ENCODE measurements around the gene RBM20. TPM values are rescaled to one million over a fixed set of nuclear protein-coding genes. Genes with fewer than 3 reads are reported as not detected.

Gene RBM20
- total and polyA plus RNA-seq, 2 of the 13 experiments (the other 11 are each of a cell fraction or from before 2014, with no cell fraction given), result 0.02 to 0.22 TPM

GRCh38 chr10:110789604-110790433 is 145.7 kb downstream of the RBM20 start:
- no peak overlapping the region for H3K27ac ChIP-seq (ENCODE audit: extremely low read length, insufficient read depth, low read length)
- 48% methylated on average over 10 of the region's 10 CpGs for whole genome bisulfite sequencing (ENCODE audit: low lambda C conversion rate)
- H3K9ac ChIP-seq (ENCODE audit: insufficient read depth, low read depth, low read length), result no peak overlapping the region
- FAIRE-seq, result no peak
- H3K9me3 ChIP-seq (ENCODE audit: low read length), result no peaks in the 10 kb centered on the region
- intact Hi-C loops (cut with micrococcal nuclease; ENCODE audit: unreplicated experiment), result no loop called here
- in situ Hi-C loops (cut with HindIII; ENCODE audit: extremely low pct_ligation_motif_present, low pct_unique_long_range_greater_than_20kb), result no loop called here
- POLR2A ChIA-PET, result no interaction called here
- H2AFZ ChIP-seq (ENCODE audit: low read length), result no peak overlapping the region
- H3K4me3 ChIP-seq (replicated peaks in 1 of 3; ENCODE audit: insufficient read depth in 1 of 3, low read depth in 2 of 3, low read length in 3 of 3), result no peak overlapping the region
- H3K4me1 ChIP-seq (ENCODE audit: insufficient read depth, low read length), result peaks cover 18% of the 10 kb centered on the region
- no peak overlapping the region for H3K4me2 ChIP-seq (ENCODE audit: low read depth, low read length)
- H4K20me1 ChIP-seq (ENCODE audit: insufficient read depth, low read length), result no peaks in the 10 kb centered on the region
- CTCF ChIA-PET (ENCODE audit: low intra/inter-chr PET ratio, low total read pairs), result no interaction called here
- no peak for ATAC-seq
- H3K36me3 ChIP-seq (replicated peaks in 1 of 2; ENCODE audit: control insufficient read depth in 1 of 2, insufficient read depth in 2 of 2, low read length in 2 of 2), result no peaks in the 10 kb centered on the region
- H3K27me3 ChIP-seq (ENCODE audit: control insufficient read depth in 1 of 2, insufficient read depth in 2 of 2, low read length in 2 of 2), result peaks cover 0 to 5% of the 10 kb centered on the region in 2 experiments; a peak in 2 of 5 replicates
- BruUV-seq (replicated peaks), result no TSS peak
- DNase-seq (ENCODE audit: low spot score), result no peak
- no peaks in the 10 kb centered on the region for H3K79me2 ChIP-seq (ENCODE audit: insufficient read depth, low read length)
- TF ChIP-seq ZNF770 (CRISPR knock-in tag; IDR thresholded peaks at IDR 0.05) (no peak), HMGXB3 (CRISPR knock-in tag; IDR thresholded peaks at IDR 0.05; ENCODE audit: borderline replicate concordance) (no peak), RFX3 (CRISPR knock-in tag; IDR thresholded peaks at IDR 0.05) (no peak), KMT2B (CRISPR knock-in tag; IDR thresholded peaks at IDR 0.05) (no peak), IKZF5 (CRISPR knock-in tag; IDR thresholded peaks at IDR 0.05) (no peak), TIGD3 (CRISPR knock-in tag; IDR thresholded peaks at IDR 0.05; ENCODE audit: borderline replicate concordance) (no peak), ZNF775 (CRISPR knock-in tag; IDR thresholded peaks at IDR 0.05; ENCODE audit: borderline replicate concordance) (no peak), ZSCAN29 (CRISPR knock-in tag; conservative IDR thresholded peaks at IDR 0.05) (no peak), RNF219 (CRISPR knock-in tag; IDR thresholded peaks at IDR 0.05) (no peak), CAMTA2 (CRISPR knock-in tag; IDR thresholded peaks at IDR 0.05; ENCODE audit: borderline replicate concordance) (no peak), ATRX (CRISPR knock-in tag; IDR thresholded peaks at IDR 0.05; ENCODE audit: borderline replicate concordance) (no peak)
